ENCODE results near the gene RNF20.
"Not testable (repeated sequence)": the region's sequence is repeated elsewhere in the genome, so short reads cannot be mapped to it uniquely, and the experiment has no call there.

The RNF20 gene

DNA sequence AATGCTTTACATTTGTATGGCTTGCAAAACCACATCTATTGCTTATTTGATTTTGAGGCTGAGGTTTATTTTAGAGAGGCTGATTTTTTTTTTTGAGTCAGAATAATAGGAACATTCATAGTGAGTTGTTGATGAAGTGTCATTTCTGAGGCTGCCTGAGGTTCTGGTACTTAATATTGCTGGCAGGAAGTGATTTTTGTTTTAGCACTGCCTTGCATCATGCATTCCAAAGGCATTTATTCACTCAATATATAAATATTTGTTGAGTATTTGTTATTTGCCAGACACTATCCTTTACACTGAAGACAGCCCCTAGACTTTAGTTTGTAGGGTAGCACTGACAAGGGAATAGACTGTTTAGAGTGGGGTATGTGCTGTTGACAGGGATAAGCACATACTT, 2.7 kb downstream of the RNF20 start:
- DNase-seq = no peak

DNA sequence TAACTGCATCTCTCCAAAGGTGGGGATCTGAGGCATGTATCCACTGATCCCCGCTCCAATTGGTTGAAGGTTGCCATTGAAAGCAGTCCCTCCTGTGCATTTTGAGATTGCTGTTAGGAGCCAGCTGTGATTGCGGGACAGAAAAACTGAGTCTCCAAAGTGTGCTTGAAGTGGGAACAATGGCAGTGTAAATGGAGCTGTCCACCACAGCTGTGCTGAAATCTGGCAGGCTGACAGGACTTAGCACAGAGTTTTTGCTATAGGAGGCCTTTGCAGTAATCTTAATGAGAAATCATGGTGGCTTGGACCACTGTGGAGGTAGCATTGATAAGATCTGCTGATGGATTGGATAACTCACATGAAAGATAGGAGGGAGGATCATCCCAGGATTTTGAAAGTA, 3.3 kb downstream of the RNF20 start:
- DNase-seq = no peak

DNA sequence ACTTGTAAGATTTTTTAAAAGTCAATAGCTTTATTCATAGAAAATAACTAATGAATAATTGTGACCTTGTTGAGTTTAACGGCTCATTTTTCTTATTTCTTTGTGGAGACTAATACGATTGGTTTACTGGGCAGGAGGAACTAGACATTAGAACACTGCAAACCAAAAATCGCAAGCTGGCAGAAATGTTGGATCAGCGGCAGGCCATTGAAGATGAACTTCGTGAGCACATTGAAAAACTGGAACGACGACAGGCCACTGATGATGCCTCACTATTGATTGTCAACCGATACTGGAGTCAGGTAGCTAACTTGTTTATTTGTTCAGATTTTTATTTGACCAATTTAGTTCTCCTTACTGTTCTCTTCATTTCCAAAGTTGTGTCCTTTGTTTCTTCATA, 6.4 kb downstream of the RNF20 start:
- no peak for DNase-seq

DNA sequence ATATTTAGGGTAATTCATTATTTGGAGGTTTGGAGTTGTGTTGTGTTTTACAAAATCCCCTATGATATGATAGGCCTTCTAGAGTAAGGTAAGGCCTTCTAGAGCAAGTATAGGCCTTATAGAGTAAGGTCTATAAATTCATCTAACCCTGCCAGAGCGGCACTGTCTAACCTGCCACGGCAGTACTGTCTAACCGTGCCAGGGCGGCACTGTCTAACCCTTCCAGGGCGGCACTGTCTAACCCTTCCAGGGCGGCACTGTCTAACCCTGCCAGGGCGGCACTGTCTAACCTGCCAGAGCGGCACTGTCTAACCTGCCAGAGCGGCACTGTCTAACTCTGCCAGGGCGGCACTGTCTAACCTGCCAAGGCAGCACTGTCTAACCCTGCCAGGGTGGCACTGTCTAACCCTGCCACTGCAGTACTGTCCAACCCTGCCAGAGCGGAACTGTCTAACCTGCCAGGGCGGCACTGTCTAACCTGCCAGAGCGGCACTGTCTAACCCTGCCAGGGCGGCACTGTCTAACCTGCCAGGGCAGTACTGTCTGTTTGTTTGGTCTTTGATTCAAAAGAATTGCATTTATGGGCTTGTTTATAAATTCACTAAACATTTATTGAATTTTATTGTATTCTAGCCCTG, 9.6 kb downstream of the RNF20 start:
- no peak for DNase-seq

DNA sequence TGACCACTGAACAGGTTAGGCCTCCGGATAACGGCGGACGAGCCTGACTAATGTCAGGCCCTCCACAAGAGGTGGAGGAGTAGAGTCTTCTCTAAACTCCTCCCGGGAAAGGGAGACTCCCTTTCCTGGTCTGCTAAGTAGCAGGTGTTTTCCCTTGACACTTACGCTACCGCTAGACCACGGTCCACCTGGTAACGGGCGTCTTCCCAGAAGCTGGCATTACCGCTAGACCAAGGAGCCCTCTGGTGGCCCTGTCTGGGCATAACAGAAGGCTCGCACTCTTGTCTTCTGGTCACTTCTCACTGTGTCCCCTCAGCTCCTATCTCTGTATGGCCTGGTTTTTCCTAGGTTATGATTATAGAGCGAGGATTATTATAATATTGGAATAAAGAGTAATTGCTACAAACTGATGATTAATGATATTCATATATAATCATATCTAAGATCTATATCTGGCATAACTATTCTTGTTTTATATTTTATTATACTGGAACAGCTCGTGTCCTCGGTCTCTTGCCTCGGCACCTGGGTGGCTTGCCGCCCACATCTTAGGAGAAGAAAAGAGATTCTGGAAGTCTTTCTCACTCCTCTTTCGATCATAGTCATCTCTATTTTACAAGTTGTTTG, 15.9 kb downstream of the RNF20 start:
- DNase-seq = not testable (repeated sequence)

DNA sequence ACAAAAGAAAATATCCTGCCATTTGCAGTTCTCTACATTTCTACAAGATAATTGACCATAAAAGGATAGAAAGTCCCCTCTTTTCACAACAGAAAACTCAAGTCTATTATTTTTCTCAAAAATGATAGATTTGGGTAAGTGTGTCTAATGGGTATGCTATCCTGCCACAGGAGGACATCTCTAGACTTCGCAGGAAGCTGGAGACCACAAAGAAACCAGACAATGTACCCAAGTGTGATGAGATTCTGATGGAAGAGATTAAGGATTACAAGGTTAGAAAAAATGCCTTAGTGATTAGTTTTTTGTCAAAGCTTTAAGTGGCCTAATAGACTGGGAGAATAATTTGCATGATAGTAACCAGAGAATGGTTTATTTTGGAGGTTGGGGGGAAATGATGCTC, 28.1 kb downstream of the RNF20 start:
- no peak for DNase-seq

DNA sequence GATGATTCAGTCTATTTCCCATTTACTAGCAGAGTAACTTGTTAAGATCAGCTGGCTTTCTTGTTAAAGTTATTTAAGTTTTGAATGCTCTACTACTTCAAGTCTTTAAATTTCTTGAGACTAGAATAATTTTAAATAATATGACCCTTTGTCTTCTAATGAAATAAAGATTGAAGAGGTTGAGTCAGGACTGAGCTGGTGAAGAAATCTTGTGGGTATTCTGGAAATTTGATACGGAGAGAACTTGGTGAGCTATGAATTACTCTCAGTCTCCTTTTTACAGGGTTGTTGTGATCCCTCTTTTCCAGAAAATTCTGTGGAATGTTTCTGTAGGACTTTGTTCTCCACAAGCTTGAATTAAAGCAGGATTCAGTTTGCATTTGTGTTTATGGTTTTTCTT, 29.3 kb downstream of the RNF20 start:
- DNase-seq = no peak

DNA sequence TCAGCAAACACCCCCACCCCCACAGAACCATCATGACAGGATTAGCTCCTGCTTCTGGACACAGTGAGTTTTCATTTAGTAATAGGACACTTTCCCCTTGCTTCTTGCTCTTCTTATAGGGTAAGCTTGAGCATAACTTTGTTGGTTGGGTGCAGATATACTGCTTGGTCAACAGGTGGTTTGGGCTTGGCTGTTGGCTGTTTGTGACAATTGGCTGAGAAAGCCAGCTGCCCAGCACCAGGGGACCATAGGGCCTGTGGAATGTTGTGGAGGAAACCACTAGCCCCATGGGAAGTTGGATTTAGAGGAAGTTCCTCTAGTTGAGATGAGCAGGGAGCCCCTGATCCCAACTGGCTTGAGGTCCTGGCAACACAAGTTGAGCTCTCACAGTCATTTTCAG, 30.6 kb downstream of the RNF20 start:
- DNase-seq = no peak

DNA sequence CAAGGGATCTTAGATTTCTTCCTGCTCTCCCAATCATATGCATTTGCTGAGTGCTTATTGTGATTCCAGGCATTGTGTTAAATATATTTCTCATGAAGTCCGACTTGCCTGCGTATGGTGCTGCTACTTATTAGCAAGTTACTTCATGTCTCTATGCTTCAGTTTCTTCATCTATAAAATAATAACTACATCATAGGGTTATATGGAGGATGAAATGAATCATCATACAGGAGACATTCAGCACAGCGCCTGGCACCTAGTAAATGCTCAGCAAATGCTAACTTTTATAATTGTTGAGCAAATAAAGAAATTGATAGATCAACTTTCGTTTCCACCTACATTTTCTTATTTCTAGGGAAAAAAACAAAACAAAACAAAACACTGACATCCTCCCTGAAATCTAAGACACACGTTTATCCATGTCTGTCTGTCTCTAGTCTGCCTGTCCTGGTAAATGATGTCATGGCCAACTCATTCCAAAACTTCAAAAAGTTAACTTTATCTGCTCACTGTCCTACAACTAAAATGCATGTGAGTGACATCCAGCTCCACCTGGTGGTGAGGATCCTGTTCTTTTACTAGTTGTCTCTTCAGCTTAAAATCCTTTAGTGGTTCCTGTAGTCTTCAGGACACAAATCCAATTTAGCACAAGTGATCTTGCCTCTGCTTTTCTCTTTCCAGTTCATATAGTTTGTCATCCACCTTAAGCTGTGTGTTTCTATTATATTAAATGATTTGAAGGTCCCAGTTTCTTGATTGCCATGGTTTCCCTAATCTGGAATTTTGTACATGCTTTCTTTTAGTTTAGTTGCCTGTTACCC, 33.5 kb downstream of the RNF20 start:
- no peak for DNase-seq

DNA sequence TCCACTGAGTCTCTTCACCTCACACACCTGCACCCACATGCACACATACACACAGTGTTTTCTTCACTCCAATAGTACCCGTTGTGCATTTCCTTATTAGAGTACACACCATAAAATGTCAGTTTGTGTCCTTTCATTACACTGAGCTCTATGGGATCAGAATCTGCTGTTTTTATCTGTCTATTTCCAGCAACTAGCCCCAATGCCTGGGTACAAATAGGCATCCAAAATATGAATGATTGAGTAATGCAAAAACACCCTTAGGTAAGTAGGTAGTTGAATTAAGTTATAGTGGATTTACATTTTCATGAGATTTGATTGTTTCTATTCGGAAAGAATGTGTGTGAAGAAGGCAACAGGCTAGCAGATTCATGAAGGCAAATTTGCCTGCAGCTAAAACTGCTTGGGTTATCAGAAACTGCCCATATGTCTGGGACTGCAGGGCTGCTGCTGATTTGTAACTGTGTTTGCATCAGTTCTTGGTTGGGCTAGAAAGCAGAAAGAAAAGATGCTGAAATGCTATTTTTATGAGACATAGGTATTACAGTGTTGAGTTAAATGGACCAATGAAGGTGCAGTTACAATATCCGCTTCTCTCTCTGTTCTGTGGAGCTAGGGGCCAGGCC, 34.2 kb downstream of the RNF20 start:
- no peak for DNase-seq

DNA sequence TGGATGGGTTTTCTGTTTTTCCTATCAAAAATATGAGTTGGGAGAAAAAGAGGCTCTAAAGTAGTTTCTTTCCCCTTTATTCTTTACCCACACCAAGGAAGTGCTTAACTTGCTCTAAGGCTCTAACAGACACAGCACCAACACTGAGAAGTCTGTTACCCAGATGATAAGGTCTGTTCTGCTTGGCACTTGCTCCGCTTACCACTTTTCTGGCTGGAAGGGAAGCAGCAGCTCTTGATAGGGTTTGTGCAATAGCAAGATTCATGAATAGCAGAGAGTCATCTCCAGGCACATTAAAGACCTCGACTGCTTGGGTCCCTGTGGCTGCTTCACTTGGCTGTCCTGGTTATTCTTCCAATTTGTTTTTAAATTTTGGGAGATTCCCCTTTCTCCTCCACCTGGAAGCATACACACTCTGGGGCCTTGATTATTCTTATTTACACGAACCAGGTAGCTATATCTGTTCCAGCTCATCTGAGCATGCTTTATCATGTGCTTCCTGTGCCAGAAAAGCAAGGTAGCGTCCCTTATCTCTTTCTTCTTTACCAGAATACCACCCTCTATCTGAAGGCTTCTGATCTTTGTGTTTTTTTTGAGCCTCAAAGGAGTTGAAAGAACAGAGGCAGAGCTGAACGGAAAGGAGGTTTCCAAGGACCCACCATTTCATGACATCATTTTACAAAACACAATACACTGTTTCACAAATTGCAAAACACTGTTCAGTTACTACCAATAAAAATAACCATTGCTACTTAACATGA, 36.3 kb downstream of the RNF20 start:
- no peak for DNase-seq

DNA sequence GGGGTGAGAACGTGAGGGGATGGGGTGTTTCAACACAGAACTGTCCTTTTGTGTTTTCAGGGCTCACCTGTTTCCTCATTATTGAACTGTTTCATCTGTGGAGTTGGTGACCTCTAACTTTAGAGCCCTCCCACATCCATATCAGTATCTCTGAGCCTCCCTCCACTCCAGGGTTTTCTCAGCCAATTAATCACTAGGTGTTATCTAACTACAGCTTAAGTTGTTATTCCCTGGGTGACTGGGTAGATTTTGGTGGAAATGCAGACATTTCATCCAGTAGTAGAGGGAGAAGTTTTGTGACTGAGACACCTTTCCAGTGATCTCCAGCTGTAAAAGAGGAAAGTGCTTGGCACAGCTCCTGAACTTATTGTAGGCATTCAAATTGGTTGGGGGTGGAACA, 37.5 kb downstream of the RNF20 start:
- no peak for DNase-seq

DNA sequence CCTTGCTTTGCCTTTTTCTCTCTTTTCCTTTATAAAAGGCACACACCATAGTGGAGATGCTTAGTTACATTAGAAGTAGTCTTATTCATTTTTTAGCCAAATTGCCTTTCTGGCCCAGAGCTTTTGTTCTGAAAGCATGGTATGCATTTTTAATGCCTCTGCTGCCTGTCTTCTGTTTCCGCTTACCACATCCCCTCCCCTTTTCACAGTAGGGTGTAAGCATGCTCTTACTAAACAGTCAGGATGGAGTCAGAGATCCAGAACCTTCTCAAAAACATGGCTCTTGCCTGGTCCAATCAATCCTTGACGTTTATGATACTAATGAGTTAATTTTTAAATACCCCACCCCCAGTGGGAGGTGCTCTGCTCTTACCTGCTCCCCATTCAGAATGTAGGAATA, 38.7 kb downstream of the RNF20 start:
- no peak for DNase-seq

DNA sequence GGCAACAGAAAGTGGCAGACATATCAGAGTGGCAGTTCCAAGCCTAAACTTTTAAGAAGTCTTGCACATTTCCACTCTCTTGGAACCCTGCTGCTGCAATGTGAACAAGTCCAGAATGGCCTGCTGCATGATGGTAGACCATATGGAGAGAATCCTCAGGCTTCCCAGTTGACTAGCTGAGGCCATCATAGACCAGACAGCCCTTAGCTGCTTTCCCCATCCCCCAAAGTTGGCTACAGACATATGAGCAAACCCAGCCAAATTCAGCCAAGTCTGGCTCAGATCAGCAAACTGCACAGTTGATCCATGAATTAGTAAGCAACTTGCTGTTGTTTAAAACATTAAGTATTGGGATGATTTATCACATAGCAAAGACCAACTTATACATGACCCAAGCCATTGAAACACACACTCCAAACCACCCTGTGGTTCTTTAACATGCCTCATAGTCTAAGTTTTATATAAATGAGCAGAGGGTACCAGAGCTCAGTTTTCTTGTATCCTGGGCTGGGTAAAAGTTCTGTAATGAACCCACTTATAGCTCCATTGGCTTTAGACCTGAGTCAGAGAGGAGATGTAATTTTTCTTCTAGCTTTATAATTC, 41.2 kb downstream of the RNF20 start:
- DNase-seq = no peak

DNA sequence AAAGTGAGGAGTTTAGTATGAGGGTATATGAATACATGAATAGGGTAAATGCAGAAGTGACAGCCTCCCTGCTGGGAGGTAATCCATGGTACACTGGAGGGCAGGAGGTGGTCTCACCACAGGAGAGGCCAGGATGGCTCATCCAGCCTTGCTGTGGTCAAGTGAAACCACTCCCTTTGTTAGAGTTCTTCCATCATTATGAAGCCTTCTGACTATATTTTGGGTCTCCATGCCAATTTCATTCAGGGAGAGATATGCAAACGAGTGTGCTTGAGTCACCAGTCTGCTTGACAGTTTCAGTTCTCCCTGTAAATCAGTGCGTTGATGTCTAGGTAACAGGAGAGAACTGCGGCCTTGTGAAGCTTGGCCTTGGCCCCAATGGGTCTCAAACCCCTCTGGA, 44.7 kb downstream of the RNF20 start:
- DNase-seq = no peak

DNA sequence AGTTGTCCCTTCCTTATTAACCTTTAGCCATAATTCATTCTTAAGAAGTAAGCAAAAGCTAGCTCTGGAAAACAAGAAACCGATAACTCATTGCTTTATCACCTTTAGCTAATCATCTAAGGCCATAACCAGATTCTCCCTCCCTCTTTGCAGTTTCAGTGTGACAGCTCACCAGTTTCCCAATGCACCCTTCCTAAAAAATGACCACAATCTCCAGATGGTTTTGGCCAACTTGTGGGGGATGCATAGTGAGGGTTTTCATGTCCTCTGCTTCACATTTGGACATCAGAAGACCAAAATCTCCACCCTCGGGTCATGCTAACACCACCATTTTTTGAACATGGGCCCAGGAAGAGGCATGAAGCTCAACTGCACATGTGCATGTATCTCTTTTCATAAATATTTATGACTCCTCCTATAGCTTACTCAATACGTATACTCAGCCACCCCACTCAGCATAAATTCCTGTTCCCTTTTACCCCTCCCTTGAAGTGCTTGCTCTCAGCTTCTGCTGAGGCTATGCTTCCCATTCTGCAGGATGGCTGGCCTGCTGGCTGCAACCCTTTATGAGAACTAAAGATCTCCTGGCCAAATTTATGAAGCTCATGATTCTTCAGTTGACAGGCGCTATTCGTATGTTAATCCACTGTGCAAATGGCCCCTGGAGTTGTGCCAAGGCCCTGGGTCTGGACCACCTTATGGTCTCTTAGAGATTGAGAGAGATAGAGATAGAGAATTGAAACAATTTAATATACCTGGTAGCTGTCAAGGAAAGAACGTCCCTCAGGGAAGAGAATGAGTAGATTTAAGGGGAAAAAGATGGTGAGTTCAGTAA, 46.3 kb downstream of the RNF20 start:
- no peak for DNase-seq

DNA sequence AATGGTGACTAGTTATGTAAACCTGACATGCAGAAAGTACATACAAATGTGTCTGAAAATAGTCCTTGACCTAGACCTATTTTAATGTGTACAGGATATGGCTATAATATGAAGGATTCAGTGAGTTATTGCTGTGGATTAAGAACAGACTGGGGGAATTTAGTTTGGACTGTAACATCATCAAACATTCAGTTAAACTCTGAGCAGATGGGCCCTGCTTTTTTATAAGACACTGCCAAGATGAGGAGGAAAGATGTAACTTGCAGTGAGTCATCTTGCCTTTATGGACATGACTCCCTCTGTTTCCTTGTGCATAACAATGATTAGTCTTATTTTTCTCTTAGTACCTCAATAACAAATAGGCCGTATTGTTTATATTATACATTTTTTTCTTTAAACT, 48.9 kb downstream of the RNF20 start:
- no peak for DNase-seq

DNA sequence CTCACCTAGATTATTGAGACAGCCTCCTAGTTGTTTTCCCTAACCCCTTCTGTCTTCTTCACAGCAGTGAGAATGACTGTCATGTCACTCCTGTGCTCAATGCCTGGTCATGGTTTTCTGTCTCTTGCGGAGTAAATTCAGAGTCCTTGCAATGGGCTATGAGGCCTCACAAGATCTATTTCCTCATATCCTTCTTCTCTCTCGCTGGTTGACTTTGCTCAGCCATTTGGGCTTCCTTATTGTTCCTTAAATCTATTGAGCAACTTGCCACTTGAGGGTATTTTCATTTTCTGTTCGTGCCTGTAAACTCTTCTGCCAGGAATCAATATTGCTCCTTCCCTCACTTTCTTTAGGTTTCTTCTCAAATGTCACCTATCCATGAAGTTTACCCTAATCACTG, 52.1 kb downstream of the RNF20 start:
- DNase-seq = peak; percentile 48

DNA sequence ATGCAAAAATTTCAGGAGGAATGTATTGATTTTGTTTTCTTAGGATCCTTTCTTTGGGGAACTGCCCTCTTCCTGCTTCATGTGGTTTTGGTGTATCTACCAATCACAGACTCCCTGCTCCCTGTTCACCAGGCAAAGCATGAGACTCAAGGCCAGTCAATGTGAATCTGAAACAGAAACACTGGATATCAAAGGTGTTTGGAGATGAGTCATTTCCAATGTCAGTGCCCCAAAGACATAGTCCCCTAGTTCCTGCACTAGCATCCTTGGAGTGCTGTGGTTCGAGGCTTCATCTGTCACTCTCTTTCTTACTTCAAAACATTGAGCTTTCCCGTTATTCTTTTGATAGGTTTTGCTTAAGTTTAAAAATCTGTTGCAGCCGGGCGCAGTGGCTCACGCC, 53.0 kb downstream of the RNF20 start:
- DNase-seq = no peak

DNA sequence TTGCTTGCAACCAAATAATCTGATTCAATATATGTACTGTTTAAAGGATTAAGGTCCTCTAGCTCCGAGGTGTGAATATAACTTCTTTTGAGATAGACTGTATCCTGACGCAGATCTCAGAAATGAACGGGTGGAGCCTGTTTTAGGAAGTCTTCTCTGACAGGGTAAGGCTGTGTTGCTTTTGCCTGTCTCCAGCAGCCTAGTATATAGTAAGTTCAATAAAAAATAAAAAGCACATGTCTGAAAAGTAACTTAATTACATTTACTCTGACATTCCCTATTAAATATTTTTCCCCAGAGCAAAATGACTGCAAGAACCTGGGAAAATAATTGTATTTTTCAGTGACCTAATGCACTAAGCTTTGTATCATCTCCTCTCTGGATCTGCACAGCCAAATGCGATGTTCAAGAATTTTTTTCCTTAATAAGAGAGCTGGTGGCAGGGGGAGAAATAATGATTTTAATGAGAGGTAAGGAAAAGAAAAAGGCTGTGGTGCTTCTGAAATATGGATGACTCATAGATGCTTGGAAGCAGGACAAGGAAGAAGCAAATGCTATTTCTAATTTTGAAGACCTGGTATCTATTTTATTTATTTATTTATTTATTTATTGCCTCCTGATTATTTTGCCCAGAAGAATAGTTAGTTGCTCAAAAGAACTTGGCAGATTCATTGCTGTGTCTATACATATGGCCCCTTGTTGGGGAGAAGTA, 53.8 kb downstream of the RNF20 start:
- DNase-seq = no peak

DNA sequence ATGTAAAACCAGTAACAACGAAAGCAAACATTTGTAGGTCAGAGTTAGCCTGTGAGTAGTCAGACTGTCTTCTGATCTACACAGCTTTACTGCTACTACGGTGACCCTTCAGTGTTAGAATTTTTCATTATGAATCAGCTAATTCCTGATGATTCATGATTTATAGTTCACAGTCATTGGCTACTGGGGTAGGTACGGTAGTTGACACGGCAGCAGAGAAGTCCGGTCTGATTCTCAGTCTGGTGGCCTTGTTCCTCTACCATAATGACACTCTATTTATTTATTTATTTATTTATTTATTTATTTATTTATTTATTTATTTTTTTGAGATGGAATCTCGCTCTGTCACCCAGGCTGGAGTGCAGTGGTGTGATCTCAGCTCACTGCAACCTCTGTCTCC, 56.4 kb downstream of the RNF20 start:
- DNase-seq = not testable (repeated sequence)
